IMR-90 (cell line): Measurements from ENCODE around the gene SEMA4D. TPM values are rescaled to one million over a fixed set of nuclear protein-coding genes. Genes with fewer than 3 reads are reported as not detected.

Experiments
- ATAC-seq: fragments of 200-7000 bp; cut with Tn5 transposase; 2 replicates; pipeline ENCODE4 v1.9.1; 2020; ENCODE audit warnings: low read depth, mild to moderate bottlenecking, moderate library complexity
- BruUV-seq: library from RNA; stranded (reverse); fragments of 400-500 nt; replicated peaks from 2 replicates; lab custom pipeline; 2021; lab: Mats Ljungman, UMichigan
- CTCF ChIA-PET: fragments of 300-600 bp; formaldehyde crosslinking; extraction: SDS; loops from one replicate; lab custom pipeline; 2021; ENCODE audit warnings: antibody characterized with exemption; lab: Yijun Ruan, JAX
- POLR2A ChIA-PET: fragments of 300-600 bp; sonication (Branson Sonifier 250); formaldehyde crosslinking; loops from one replicate; lab custom pipeline; 2022; ENCODE audit warnings: antibody characterized with exemption; ENCODE audit not compliant: unreplicated experiment; lab: Charles Lee
- DNase-seq: peaks from one replicate; pipeline ENCODE4 v3.0.0; 2013
- H2AFZ ChIP-seq: replicated peaks from 2 replicates; pipeline ENCODE3; 2013; ENCODE audit warnings: low read length, mild to moderate bottlenecking; ENCODE audit not compliant: poor library complexity
- H2AK5ac ChIP-seq: 2 replicates; pipeline ENCODE4 v1.6.1; 2013; ENCODE audit warnings: low read depth, low read length, inconsistent platforms
- H2AK9ac ChIP-seq: replicated peaks from 2 replicates; pipeline ENCODE3; 2013; ENCODE audit warnings: mild to moderate bottlenecking, low read depth, low read length, moderate library complexity; ENCODE audit not compliant: poor library complexity
- H2BK120ac ChIP-seq: 2 replicates; pipeline ENCODE4 v1.6.1; 2013; ENCODE audit warnings: low read depth, low read length, inconsistent platforms
- H2BK15ac ChIP-seq: 3 replicates; pipeline ENCODE4 v1.6.1; 2013; ENCODE audit warnings: low read depth, low read length, inconsistent platforms
- H2BK20ac ChIP-seq: 2 replicates; pipeline ENCODE4 v1.6.1; 2013; ENCODE audit warnings: low read depth, mild to moderate bottlenecking, inconsistent platforms, low read length, moderate library complexity
- H2BK5ac ChIP-seq: 2 replicates; pipeline ENCODE4 v1.6.1; 2013; ENCODE audit warnings: mild to moderate bottlenecking, low read depth, low read length, inconsistent platforms; ENCODE audit not compliant: poor library complexity, severe bottlenecking
- H3K14ac ChIP-seq: replicated peaks from 2 replicates; pipeline ENCODE4 v1.6.1; 2013; ENCODE audit warnings: low read depth, low read length, inconsistent platforms
- H3K18ac ChIP-seq: 2 replicates; pipeline ENCODE4 v1.6.1; 2013; ENCODE audit warnings: low read depth, low read length, control low read depth
- H3K23ac ChIP-seq: 2 replicates; pipeline ENCODE4 v1.6.1; 2013; ENCODE audit warnings: low read depth, low read length, inconsistent platforms
- H3K27ac ChIP-seq: 2 replicates; pipeline ENCODE4 v1.5.1; 2013; ENCODE audit warnings: mild to moderate bottlenecking, control low read depth, low read length; ENCODE audit not compliant: insufficient read depth
- H3K27me3 ChIP-seq: 2 replicates; pipeline ENCODE4 v1.6.1; 2013; ENCODE audit warnings: low read length; ENCODE audit not compliant: control insufficient read depth, insufficient read depth
- H3K36me3 ChIP-seq: 2 replicates; pipeline ENCODE4 v1.6.1; 2013; ENCODE audit warnings: low read length, mixed read lengths; ENCODE audit not compliant: control insufficient read depth, insufficient read depth
- H3K4ac ChIP-seq: 2 replicates; pipeline ENCODE4 v1.6.1; 2013; ENCODE audit warnings: low read depth, low read length, inconsistent platforms
- H3K4me1 ChIP-seq: 2 replicates; pipeline ENCODE4 v1.6.1; 2013; ENCODE audit warnings: low read length, mixed read lengths; ENCODE audit not compliant: control insufficient read depth, insufficient read depth
- H3K4me2 ChIP-seq: 2 replicates; pipeline ENCODE4 v1.6.1; 2013; ENCODE audit warnings: low read depth, mild to moderate bottlenecking, control low read depth, low read length, moderate library complexity
- H3K4me3 ChIP-seq: 2 replicates; pipeline ENCODE4 v1.5.1; 2013; ENCODE audit warnings: low read depth, mild to moderate bottlenecking, control low read depth, low read length, moderate library complexity; ENCODE audit not compliant: insufficient read depth
- H3K56ac ChIP-seq: 2 replicates; pipeline ENCODE4 v1.6.1; 2013; ENCODE audit warnings: low read length, inconsistent platforms; ENCODE audit not compliant: insufficient read depth; ENCODE audit errors: extremely low read depth
- H3K79me1 ChIP-seq, 2 experiments: 2 replicates each; pipeline ENCODE4 v1.6.1; 2013; ENCODE audit warnings: low read length in 2 of 2, inconsistent platforms in 1 of 2, low read depth in 1 of 2
- H3K9ac ChIP-seq: 2 replicates; pipeline ENCODE4 v1.6.1; 2013; ENCODE audit warnings: low read depth, low read length, control low read depth
- H3K9me1 ChIP-seq: 2 replicates; pipeline ENCODE4 v1.6.1; 2013; ENCODE audit warnings: low read length, inconsistent platforms; ENCODE audit not compliant: insufficient read depth
- H3K9me3 ChIP-seq: 2 replicates; pipeline ENCODE4 v1.6.1; 2013; ENCODE audit warnings: low read length; ENCODE audit not compliant: control insufficient read depth, insufficient read depth
- H4K20me1 ChIP-seq: 2 replicates; pipeline ENCODE4 v1.6.1; 2013; ENCODE audit warnings: low read length, inconsistent platforms; ENCODE audit not compliant: insufficient read depth
- H4K5ac ChIP-seq: 2 replicates; pipeline ENCODE4 v1.6.1; 2013; ENCODE audit warnings: mild to moderate bottlenecking, low read depth, low read length, control low read depth
- H4K8ac ChIP-seq, 2 experiments: 2 replicates each; pipeline ENCODE4 v1.6.1; 2013; ENCODE audit warnings: low read depth in 2 of 2, low read length in 2 of 2, control low read depth in 1 of 2, inconsistent platforms in 1 of 2
- H4K91ac ChIP-seq: 2 replicates; pipeline ENCODE4 v1.6.1; 2013; ENCODE audit warnings: low read depth, low read length, inconsistent platforms; ENCODE audit not compliant: insufficient read depth
- BHLHE40 ChIP-seq: fragments of 150-350 bp; IDR thresholded peaks from 2 replicates; pipeline ENCODE4 v1.6.1; 2016; ENCODE audit warnings: mild to moderate bottlenecking, low read depth, low read length
- MAFK ChIP-seq: IDR thresholded peaks from 2 replicates; pipeline ENCODE4 v1.6.1; 2012; ENCODE audit warnings: low read depth, low read length, improper control_type of control experiment
- RCOR1 ChIP-seq: IDR thresholded peaks from 2 replicates; pipeline ENCODE4 v1.6.1; 2012; ENCODE audit warnings: mild to moderate bottlenecking, low read length, improper control_type of control experiment; ENCODE audit not compliant: insufficient replicate concordance
- WGBS, 2 experiments: methylation state at CpG; one replicate each; pipeline versions ENCODE4 v1.1.5 to v1.1.7; 2013; ENCODE audit warnings: missing lambda C conversion rate in 2 of 2; ENCODE audit not compliant: insufficient read length in 1 of 2; ENCODE audit errors: extremely low coverage in 2 of 2; 5-methylcytosine and 5-hydroxymethylcytosine counted together
- dilution Hi-C: fragments of 300-500 bp; cut with HindIII; formaldehyde crosslinking; loops from one replicate; pipeline ENCODE4 v1.14.3; 2018; ENCODE audit warnings: low sequenced_read_pairs; ENCODE audit not compliant: unreplicated experiment
- in situ Hi-C: fragments of 300-500 bp; cut with MboI; formaldehyde crosslinking; loops from 3 replicates; pipeline ENCODE4 v1.14.3; 2019; ENCODE audit warnings: low sequenced_read_pairs, inconsistent platforms, mixed read lengths
- intact Hi-C: fragments of 100-400 bp; cut with micrococcal nuclease; formaldehyde crosslinking; loops from 2 replicates; pipeline ENCODE4 v1.10.0; 2022
- polyA plus RNA-seq, 3 experiments: library from polyadenylated mRNA; depleted of rRNA; stranded (reverse); fragments of >200 nt; gene quantifications; 2 replicates each; pipeline ENCODE4 v1.2.3, GENCODE V29; 2012; ENCODE audit warnings: low replicate concordance in 1 of 3
- total RNA-seq: library from RNA; depleted of rRNA; stranded (reverse); fragments of >200 nt; gene quantifications from 2 replicates; pipeline ENCODE4 v1.2.3, GENCODE V29; 2012

SEMA4D gene
- total and polyA plus RNA-seq, 2 of the 4 experiments (the other 2 are of a cell fraction): 0.90 to 1.5 TPM

- no peak overlapping the region for H2BK5ac ChIP-seq
- no peak overlapping the region for H2BK20ac ChIP-seq
- TF ChIP-seq BHLHE40 (no peak), RCOR1 (no peak), MAFK (no peak)
- no peak overlapping the region for H3K4me3 ChIP-seq
- H2AK5ac ChIP-seq: no peak overlapping the region
- POLR2A ChIA-PET: no interaction called here
- intact Hi-C loops: no loop called here
- no peaks in the 10 kb centered on the region for H3K36me3 ChIP-seq
- ATAC-seq: no peak
- no peaks in the 10 kb centered on the region; the same call in 1 of the 2 replicates for H3K4me1 ChIP-seq
- DNase-seq: no peak
- no peaks in the 10 kb centered on the region; the same call in 1 of the 2 replicates for H4K20me1 ChIP-seq
- no peak overlapping the region for H3K18ac ChIP-seq
- H3K27ac ChIP-seq: no peak overlapping the region
- H3K14ac ChIP-seq: no peak overlapping the region
- H2AK9ac ChIP-seq: no peak overlapping the region
- H2BK15ac ChIP-seq: no peak overlapping the region
- no TSS peak for BruUV-seq
- H4K8ac ChIP-seq: no peak overlapping the region
- H3K9ac ChIP-seq: no peak overlapping the region
- in situ Hi-C loops: no loop called here
- H4K5ac ChIP-seq: no peak overlapping the region
- H3K4me2 ChIP-seq: no peak overlapping the region
- dilution Hi-C loops: no loop called here
- WGBS, 2 experiments: 20% methylated on average over 1 of the region's 5 CpGs; no CpG with 5 or more reads in 1 of the 2 experiments
- H2BK120ac ChIP-seq: no peak overlapping the region
- no peaks in the 10 kb centered on the region for H3K9me1 ChIP-seq
- no peak overlapping the region for H3K23ac ChIP-seq
- H3K4ac ChIP-seq: no peak overlapping the region
- CTCF ChIA-PET: no interaction called here
- H3K79me1 ChIP-seq: no peaks in the 10 kb centered on the region
- H4K91ac ChIP-seq: no peak overlapping the region
- peaks cover 21% of the 10 kb centered on the region for H3K27me3 ChIP-seq
- no peak overlapping the region for H3K56ac ChIP-seq
- H3K9me3 ChIP-seq: no peaks in the 10 kb centered on the region
- no peak overlapping the region for H2AFZ ChIP-seq
These were observed 16.4 kb upstream of the SEMA4D start for GRCh38 chr9:89514337-89514736.
